Sigmoid colon (tissue), 7 donors: ENCODE measurements around the gene XYLT1. TPM values are rescaled to one million over a fixed set of nuclear protein-coding genes. Genes with fewer than 3 reads are reported as not detected.

Source experiments
- DNase-seq: peaks from one replicate; pipeline ENCODE4 v3.0.0-alpha.2; 2019
- H3K27ac ChIP-seq, 4 donors: fragments of 200-600 bp; sonication (generic); one replicate each; pipeline ENCODE4 v1.5.1; 2016 to 2019; ENCODE audit warnings: mild to moderate bottlenecking in 1 of 4
- H3K27me3 ChIP-seq, 3 donors: fragments of 200-600 bp; sonication (generic); one replicate each; pipeline ENCODE4 v1.5.1; 2019; ENCODE audit warnings: mild to moderate bottlenecking in 1 of 3
- H3K36me3 ChIP-seq, 4 donors: fragments of 200-600 bp; sonication (generic); one replicate each; pipeline ENCODE4 v1.5.1; 2016 to 2019
- H3K4me1 ChIP-seq, 4 donors: fragments of 200-600 bp; sonication (generic); one replicate each; pipeline ENCODE4 v1.5.1; 2017 to 2019
- H3K4me3 ChIP-seq, 4 donors: fragments of 200-600 bp; sonication (generic); one replicate each; pipeline ENCODE4 v1.5.1; 2017 to 2019; ENCODE audit warnings: mild to moderate bottlenecking in 2 of 4, moderate library complexity in 1 of 4
- H3K9me3 ChIP-seq, 4 donors: fragments of 200-600 bp in 3 of 4; sonication (generic) in 3 of 4; one replicate each; pipeline versions ENCODE4 v1.5.1 to v1.6.1; 2013 to 2019
- CTCF ChIP-seq, 4 experiments: fragments of 450-650 bp in 3 of 4; fragments of 200-600 bp in 1 of 4; IDR thresholded peaks; one replicate each; pipeline ENCODE4 v1.5.1; 2016 to 2019; ENCODE audit warnings: antibody characterized with exemption in 4 of 4, mild to moderate bottlenecking in 3 of 4, moderate library complexity in 2 of 4
- EP300 ChIP-seq, 4 donors: sonication (generic); formaldehyde crosslinking; IDR thresholded peaks; one replicate each; pipeline ENCODE4 v1.6.1; 2017; ENCODE audit warnings: antibody characterized with exemption in 4 of 4
- POLR2A ChIP-seq, 2 donors: fragments of 450-650 bp; IDR thresholded peaks; one replicate each; pipeline ENCODE4 v1.6.1; 2016; ENCODE audit warnings: antibody characterized with exemption in 2 of 2, mild to moderate bottlenecking in 2 of 2, moderate library complexity in 2 of 2
- POLR2AphosphoS5 ChIP-seq, 4 donors: sonication (generic); formaldehyde crosslinking; IDR thresholded peaks; one replicate each; pipeline ENCODE4 v1.6.1; 2017; ENCODE audit warnings: antibody characterized with exemption in 4 of 4
- WGBS, 2 donors: extraction: QIAGEN DNeasy Blood & Tissue Kit; methylation state at CpG; one replicate each; pipeline ENCODE4 v1.1.7; 2013; 5-methylcytosine and 5-hydroxymethylcytosine counted together
- intact Hi-C: fragments of 100-400 bp; cut with DNase I; formaldehyde crosslinking; loops from one replicate; pipeline ENCODE4 v1.15.1; 2023
- polyA plus RNA-seq, 3 donors: library from polyadenylated mRNA; stranded (reverse); fragments of 200-250 nt; gene quantifications; one replicate each; pipeline ENCODE4 v1.2.3, GENCODE V29; 2013
- total RNA-seq, 4 donors: library from RNA; depleted of rRNA; stranded (reverse); fragments of >200 nt; gene quantifications; one replicate each; pipeline ENCODE4 v1.1.0, GENCODE V29; 2016
- donor health status: healthy with polysubstance abuse.
- donor health status: Bipolar disorder and iron deficiency.
- donor health status: healthy.

Gene XYLT1
- total and polyA plus RNA-seq, 7 donors: 0.60 to 33.2 (median 23.0) TPM

GRCh38 chr16:17078931-17079631, 391.7 kb downstream of the XYLT1 start:
- DNase-seq: no peak
- H3K4me3 ChIP-seq: no peak overlapping the region
- H3K36me3 ChIP-seq: no peaks in the 10 kb centered on the region
- WGBS, 2 donors: 79% methylated on average over 5 of the region's 5 CpGs
- intact Hi-C loops: no loop called here
- no peaks in the 10 kb centered on the region for H3K9me3 ChIP-seq
- H3K4me1 ChIP-seq: no peaks in the 10 kb centered on the region
- H3K27ac ChIP-seq: no peak overlapping the region
- H3K27me3 ChIP-seq: no peaks in the 10 kb centered on the region
- TF ChIP-seq EP300 (IDR thresholded peaks at IDR 0.05) (no peak), POLR2A (IDR thresholded peaks at IDR 0.05) (no peak), CTCF (IDR thresholded peaks at IDR 0.05) (no peak)

- no peak overlapping the region for H3K27ac ChIP-seq
- TF ChIP-seq POLR2AphosphoS5 (IDR thresholded peaks at IDR 0.05) (no peak), POLR2A (IDR thresholded peaks at IDR 0.05) (no peak), EP300 (IDR thresholded peaks at IDR 0.05) (no peak), CTCF (IDR thresholded peaks at IDR 0.05) (no peak)
These were observed 393.8 kb downstream of the XYLT1 start for GRCh38 chr16:17076818-17077498.

GRCh38 chr16:17076092-17076754, 394.5 kb downstream of the XYLT1 start:
- Histone ChIP-seq H3K4me3 (no peak overlapping the region), H3K27ac (no peak overlapping the region), H3K36me3 (no peaks in the 10 kb centered on the region), H3K27me3 (no peaks in the 10 kb centered on the region), H3K4me1 (no peaks in the 10 kb centered on the region), H3K9me3 (no peaks in the 10 kb centered on the region)
- WGBS, 2 donors: 74 to 78% methylated on average over 9 of the region's 9 CpGs
- no peak for TF ChIP-seq EP300 (IDR thresholded peaks at IDR 0.05)
- no peak for TF ChIP-seq POLR2AphosphoS5 (IDR thresholded peaks at IDR 0.05)
- TF ChIP-seq POLR2A (IDR thresholded peaks at IDR 0.05): no peak
- TF ChIP-seq CTCF (IDR thresholded peaks at IDR 0.05): no peak
- intact Hi-C loops: no loop called here
- no peak for DNase-seq

More at GRCh38 chr16:17076818-17077498, 393.8 kb downstream of the XYLT1 start:
- Histone ChIP-seq H3K36me3 (no peaks in the 10 kb centered on the region), H3K4me1 (no peaks in the 10 kb centered on the region), H3K27me3 (no peaks in the 10 kb centered on the region), H3K9me3 (no peaks in the 10 kb centered on the region), H3K4me3 (no peak overlapping the region)
- 90 to 93% methylated on average over 5 of the region's 5 CpGs for WGBS, 2 donors
- no peak for DNase-seq
- intact Hi-C loops: no loop called here

GRCh38 chr16:17072104-17072503, 398.7 kb downstream of the XYLT1 start:
- Histone ChIP-seq H3K36me3 (no peaks in the 10 kb centered on the region), H3K4me1 (peaks cover 0 to 8% (median 0%) of the 10 kb centered on the region in 4 donors), H3K27ac (no peak overlapping the region), H3K4me3 (no peak overlapping the region), H3K27me3 (no peaks in the 10 kb centered on the region), H3K9me3 (no peaks in the 10 kb centered on the region)
- DNase-seq: no peak
- TF ChIP-seq EP300 (IDR thresholded peaks at IDR 0.05): no peak
- TF ChIP-seq POLR2AphosphoS5 (IDR thresholded peaks at IDR 0.05): no peak
- no peak for TF ChIP-seq CTCF (IDR thresholded peaks at IDR 0.05)
- TF ChIP-seq POLR2A (IDR thresholded peaks at IDR 0.05): no peak
- 79 to 86% methylated on average over 2 of the region's 2 CpGs for WGBS, 2 donors
- intact Hi-C loops: no loop called here
